ENCODE results near the gene XBP1. TPM values are rescaled to one million over a fixed set of nuclear protein-coding genes. Genes with fewer than 3 reads are reported as not detected.

Gene XBP1
- total and polyA plus RNA-seq, 2 of the 13 experiments (the other 11 are each of a cell fraction or from before 2014, with no cell fraction given), result 416 to 427 TPM

GRCh38 chr22:28800308-28801041 is at the start of gene XBP1 (continued):
- TF ChIP-seq ISL2 (CRISPR knock-in tag; IDR thresholded peaks at IDR 0.05) (0 out of 2 replicates have a peak, but pooled peaks have one; percentile 17), ZNF12 (CRISPR knock-in tag; IDR thresholded peaks at IDR 0.05) (no peak), CBFB (CRISPR knock-in tag; IDR thresholded peaks at IDR 0.05) (no peak), ZNF780A (CRISPR knock-in tag; IDR thresholded peaks at IDR 0.05) (no peak), SNRNP70 (IDR thresholded peaks at IDR 0.05; ENCODE audit: low read depth, low read length) (no peak), KLF11 (CRISPR knock-in tag; IDR thresholded peaks at IDR 0.05) (no peak), REPIN1 (CRISPR knock-in tag; IDR thresholded peaks at IDR 0.05; ENCODE audit: borderline replicate concordance, low read depth) (peak; percentile 64; the same call in 1 of the 2 replicates), NONO (IDR thresholded peaks at IDR 0.05) (no peak), NONO (CRISPR knock-in tag; conservative IDR thresholded peaks at IDR 0.05) (peak; percentile 93), ESRRA (CRISPR knock-in tag; IDR thresholded peaks at IDR 0.05; ENCODE audit: low read depth) (0 out of 2 replicates have a peak, but pooled peaks have one; percentile 39), ZNF557 (CRISPR knock-in tag; IDR thresholded peaks at IDR 0.05) (no peak), ZNF235 (CRISPR knock-in tag; IDR thresholded peaks at IDR 0.05; ENCODE audit: borderline replicate concordance) (0 out of 2 replicates have a peak, but pooled peaks have one; percentile 26), CENPT (CRISPR knock-in tag; IDR thresholded peaks at IDR 0.05; ENCODE audit: low read depth) (0 out of 2 replicates have a peak, but pooled peaks have one; percentile 80), TAF15 (IDR thresholded peaks at IDR 0.05; ENCODE audit: low read depth, low read length, poor library complexity, severe bottlenecking) (no peak), HNF1A (IDR thresholded peaks at IDR 0.05; ENCODE audit: low read depth) (no peak), HNF1A (CRISPR knock-in tag; IDR thresholded peaks at IDR 0.05; ENCODE audit: borderline replicate concordance) (peak; percentile 77; the same call in 1 of the 2 replicates), ZNF646 (CRISPR knock-in tag; IDR thresholded peaks at IDR 0.05) (no peak), KAT7 (CRISPR knock-in tag; IDR thresholded peaks at IDR 0.05; ENCODE audit: borderline replicate concordance) (no peak), ZNF331 (CRISPR knock-in tag; IDR thresholded peaks at IDR 0.05) (peak; percentile 32; the same call in 1 of the 2 replicates), ZZZ3 (CRISPR knock-in tag; IDR thresholded peaks at IDR 0.05; ENCODE audit: borderline replicate concordance) (no peak), ZNF792 (CRISPR knock-in tag; IDR thresholded peaks at IDR 0.05) (no peak)

Data from HepG2 (cell line).